DMS53 (cell line): ENCODE data around the gene PPP1R8.
"Not testable (repeated sequence)": the region's sequence is repeated elsewhere in the genome, so short reads cannot be mapped to it uniquely, and the experiment has no call there.

ENCODE experiments used
- DNase-seq: peaks from one replicate; lab custom pipeline; 2025; lab: John Stamatoyannopoulos, UW

Gene PPP1R8

GRCh38 chr1:27830621-27831440 is at the start of gene PPP1R8:
Gene PPP1R8, plus strand, starts transcription at chr1:27830782. Its CDS starts 54 bp downstream, at chr1:27830836.
- peak; percentile 99 for DNase-seq

GRCh38 chr1:27782950-27783349 is 47.6 kb upstream of the PPP1R8 start:
- DNase-seq: no peak

GRCh38 chr1:27784700-27785099 is 45.9 kb upstream of the PPP1R8 start:
- no peak for DNase-seq

- DNase-seq: no peak
These were observed 44.7 kb upstream of the PPP1R8 start for GRCh38 chr1:27785781-27786455.

GRCh38 chr1:27787895-27788294 is 42.7 kb upstream of the PPP1R8 start:
- DNase-seq: no peak

- DNase-seq: no peak
These were observed 41.0 kb upstream of the PPP1R8 start for GRCh38 chr1:27789540-27790041.

- not testable (repeated sequence) for DNase-seq
These were observed 40.3 kb upstream of the PPP1R8 start for GRCh38 chr1:27790270-27790669.

- no peak for DNase-seq
These were observed 35.0 kb upstream of the PPP1R8 start for GRCh38 chr1:27795601-27796000.

GRCh38 chr1:27804791-27805190 is 25.8 kb upstream of the PPP1R8 start:
- no peak for DNase-seq

- DNase-seq: no peak
These were observed 23.8 kb upstream of the PPP1R8 start for GRCh38 chr1:27806758-27807157.

- no peak for DNase-seq
These were observed 23.2 kb upstream of the PPP1R8 start for GRCh38 chr1:27807385-27807784.

GRCh38 chr1:27808131-27808530 is 22.5 kb upstream of the PPP1R8 start:
- DNase-seq: not testable (repeated sequence)

- DNase-seq: no peak
These were observed 20.7 kb upstream of the PPP1R8 start for GRCh38 chr1:27809883-27810282.

GRCh38 chr1:27811741-27812500 is 18.7 kb upstream of the PPP1R8 start:
- no peak for DNase-seq

- no peak for DNase-seq
These were observed 13.5 kb upstream of the PPP1R8 start for GRCh38 chr1:27816921-27817630.

- DNase-seq: no peak
These were observed 8.7 kb upstream of the PPP1R8 start for GRCh38 chr1:27821761-27822315.

- no peak for DNase-seq
These were observed 6.8 kb upstream of the PPP1R8 start for GRCh38 chr1:27823784-27824183.

GRCh38 chr1:27824411-27824810 is 6.2 kb upstream of the PPP1R8 start:
- no peak for DNase-seq

GRCh38 chr1:27829339-27829960 is 1.1 kb upstream of the PPP1R8 start:
- not testable (repeated sequence) for DNase-seq

GRCh38 chr1:27831568-27832410 is 1.2 kb downstream of the PPP1R8 start:
- no peak for DNase-seq
